GM21515 (cell line): Measurements from ENCODE around the gene PRCC.

ENCODE experiments used
- ATAC-seq: cut with Tn5 transposase; IDR thresholded peaks from one replicate; pipeline ENCODE4 v1.9.1; 2021; ENCODE audit not compliant: unreplicated experiment

Gene PRCC

DNA sequence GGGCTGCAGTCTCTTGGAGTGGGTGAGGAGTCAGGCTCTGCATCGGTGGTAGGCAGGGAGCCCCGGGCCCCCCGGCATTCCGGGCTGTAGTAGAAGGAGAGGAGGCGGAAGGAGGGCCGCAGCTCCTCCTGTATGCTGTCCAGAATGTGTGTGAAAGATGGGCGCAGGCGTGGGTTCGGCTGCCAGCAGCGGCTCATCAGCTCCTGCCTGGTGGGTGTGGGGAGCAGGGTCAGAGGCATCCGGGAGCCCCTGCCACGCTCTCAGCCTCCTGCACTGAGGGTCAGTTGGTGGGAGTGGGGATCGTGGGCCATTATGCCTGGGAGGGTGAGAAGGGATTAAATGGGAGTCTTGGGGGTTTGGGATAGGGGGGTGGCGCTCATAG is 73.6 kb downstream of the PRCC start:
- ATAC-seq = no peak

DNA sequence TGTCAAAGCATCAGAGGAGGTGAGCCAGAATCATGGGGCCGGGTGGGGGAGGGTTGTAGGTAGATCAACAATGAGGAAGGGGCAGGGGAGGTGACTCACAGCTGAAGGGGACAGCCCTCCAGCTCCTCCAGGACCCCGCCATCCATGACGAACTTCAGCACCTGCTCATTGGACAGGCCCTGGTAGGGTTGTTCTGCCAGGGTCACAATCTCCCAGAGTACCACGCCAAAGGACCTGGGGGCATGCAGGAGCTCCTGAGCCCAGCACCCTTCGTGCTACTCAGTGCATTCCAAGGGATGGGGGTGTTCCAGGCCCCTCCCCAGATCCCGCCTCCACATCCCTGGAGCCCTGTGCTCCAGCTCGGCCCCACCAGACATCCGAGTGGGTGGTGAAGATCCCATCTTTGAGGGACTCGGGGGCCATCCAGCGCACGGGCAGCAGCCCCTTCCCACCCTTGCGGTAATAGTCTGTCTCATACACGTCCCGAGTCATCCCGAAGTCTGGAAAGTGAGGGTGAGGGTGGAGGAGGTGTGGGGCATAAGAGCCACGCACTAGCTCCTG is 74.0 kb downstream of the PRCC start:
- ATAC-seq = no peak

DNA sequence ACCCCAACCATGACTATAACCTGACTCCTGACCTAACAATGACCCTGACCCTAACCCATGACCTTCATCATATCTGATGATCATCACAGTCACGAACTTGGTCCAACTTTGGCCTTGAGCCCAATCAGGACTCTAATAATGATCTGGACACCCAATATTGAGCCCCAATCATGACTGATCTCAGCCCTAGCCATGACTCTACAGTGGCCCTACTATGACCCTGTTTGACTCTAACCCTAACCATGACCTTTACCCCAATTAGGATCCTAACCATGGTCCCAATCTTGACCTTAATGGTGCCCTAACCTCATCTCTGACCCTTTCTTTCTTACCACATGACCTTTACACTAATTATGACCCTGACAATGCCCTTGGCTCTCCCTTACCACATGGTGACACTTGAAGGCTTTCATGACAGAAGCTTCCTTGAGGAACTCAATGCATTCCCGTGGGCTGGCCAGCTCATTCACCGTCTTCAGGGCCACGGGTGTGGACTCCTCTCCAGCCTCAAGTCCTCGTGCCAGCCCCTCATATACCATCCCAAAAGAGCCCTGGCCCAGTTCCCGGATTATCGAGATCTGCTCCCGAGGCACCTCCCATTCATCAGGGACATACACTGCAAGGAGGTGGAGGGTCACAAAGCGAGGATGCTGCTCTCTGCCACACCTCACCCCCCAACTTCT is 75.4 kb downstream of the PRCC start:
- ATAC-seq = no peak

DNA sequence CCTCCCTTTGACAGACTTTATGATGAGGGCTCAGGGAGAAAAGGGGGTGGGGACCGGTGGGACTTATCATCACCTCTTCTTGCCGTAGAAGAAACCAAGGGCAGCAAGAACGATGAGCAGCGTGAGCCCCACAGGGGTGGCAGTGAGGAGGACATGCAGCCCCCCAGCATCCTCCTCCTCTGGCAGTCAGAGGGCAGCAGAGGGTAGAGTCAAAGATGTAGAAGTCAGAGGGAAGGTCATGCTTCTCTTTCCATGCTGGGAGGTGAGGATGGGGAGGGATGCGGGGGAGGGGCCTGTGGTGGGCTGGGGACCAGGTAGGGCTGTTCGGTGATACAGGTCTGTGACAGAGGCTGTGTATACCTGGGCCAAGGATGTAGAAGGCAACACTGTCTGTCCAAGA is 76.8 kb downstream of the PRCC start:
- no peak for ATAC-seq

DNA sequence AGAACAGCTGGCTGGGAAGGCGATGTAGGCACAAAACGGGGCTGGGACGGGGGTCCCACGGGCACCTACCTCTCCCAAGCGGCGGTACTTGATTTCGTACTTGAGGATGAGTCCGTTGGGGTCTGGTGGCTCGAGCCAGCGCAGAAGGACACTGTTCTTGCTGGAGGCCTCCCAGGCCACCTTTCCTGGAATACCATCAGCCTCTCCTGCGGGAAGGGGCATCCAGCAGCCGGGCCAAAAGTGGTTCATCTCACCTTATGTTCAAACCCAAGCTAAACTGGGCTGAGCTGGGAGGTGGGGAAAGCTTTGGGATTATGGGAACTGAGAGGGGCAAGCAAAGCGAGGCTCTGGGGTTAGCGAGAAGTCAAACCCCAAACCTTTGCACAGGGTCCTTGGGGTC is 77.3 kb downstream of the PRCC start:
- ATAC-seq = no peak

DNA sequence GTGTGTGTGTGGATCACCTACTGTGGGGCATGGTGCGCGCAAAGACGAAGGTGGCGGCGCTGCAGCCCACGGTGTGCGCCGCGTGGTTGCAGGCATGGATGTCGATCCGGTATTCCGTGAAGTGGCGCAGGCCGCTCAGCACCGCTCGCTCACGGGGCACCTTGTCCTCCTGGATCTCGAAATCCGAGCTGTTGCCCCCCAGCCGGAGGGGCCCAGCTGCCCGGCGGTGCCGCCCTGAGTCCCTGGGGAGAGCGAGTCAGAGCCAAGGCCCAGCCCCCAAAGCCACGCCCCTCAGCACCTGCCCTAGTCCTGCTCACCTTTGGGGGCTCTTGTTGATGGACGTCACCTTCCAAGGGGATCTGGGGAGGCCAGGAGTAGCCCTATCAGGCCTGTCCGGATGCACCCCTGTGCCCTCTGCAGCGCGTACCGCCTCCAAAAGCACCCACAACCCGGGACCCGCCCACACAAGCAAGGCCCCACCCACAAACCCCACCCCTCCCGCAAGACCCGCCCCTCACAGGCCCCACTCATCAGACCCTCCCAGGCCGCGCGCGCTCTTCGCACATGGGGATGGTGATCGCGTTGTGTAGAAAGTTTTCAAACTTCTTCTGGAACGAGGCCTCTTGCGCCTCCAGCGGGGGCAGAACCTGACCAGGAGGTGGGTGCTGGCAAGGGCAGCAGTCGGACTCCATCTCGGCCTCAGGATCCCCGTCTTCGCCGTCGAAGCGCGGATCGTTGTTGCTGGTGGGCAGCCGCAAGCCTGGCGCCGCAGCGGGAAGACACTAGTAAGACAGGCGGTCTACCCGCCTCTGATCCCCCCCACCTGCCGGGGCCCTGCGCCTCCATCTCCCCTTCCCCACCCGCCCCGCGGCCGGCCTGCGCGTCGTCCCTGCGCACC is 78.0 kb downstream of the PRCC start:
- no peak for ATAC-seq

DNA sequence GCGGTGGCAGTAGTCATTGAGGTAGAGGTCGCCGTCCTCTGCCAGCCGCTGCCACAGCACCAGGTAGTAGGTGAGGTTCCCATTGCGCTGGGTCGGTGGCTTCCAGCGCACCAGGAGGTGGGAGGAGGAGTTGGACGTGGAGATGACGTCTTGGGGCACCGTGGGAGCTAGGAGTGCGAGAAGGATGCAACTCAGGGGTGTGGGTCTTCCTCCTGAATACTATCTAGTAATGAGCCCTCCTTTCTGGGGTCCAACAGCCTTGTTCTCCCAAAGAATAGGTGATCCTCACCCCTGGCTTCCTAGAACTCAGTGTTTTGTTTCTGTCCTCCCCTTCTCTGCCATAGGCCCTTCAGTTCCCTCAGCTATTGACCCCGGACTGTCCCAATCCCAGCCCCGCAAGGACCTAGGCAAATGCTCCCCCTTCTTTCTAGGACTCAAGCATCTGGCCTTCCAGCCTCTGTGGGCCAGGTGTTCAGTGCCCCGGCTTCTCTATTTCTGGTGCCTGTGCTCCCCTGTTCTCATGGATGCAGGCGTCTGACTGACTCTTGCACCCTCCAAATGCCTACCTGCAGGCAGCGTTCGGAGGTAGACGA is 78.7 kb downstream of the PRCC start:
- ATAC-seq = no peak

DNA sequence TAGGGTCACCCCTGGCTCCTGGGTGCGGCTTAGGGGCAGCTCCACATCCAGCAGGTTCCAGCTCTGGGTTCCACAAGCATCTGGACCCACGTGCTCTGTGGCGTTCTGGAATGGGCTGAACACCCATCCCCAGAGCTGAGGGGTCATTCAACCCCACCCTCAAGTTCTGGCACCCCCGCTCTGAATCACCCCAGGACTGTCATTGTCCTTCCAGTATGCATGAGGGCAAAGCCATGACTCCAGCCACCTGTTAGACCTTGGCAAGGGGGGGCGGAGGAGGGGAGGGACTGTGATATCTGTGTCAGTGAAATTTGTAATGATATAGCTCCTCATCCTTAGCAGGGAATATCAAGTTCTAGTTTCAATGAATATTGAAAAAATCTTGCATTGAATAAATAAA is 79.3 kb downstream of the PRCC start:
- no peak for ATAC-seq

DNA sequence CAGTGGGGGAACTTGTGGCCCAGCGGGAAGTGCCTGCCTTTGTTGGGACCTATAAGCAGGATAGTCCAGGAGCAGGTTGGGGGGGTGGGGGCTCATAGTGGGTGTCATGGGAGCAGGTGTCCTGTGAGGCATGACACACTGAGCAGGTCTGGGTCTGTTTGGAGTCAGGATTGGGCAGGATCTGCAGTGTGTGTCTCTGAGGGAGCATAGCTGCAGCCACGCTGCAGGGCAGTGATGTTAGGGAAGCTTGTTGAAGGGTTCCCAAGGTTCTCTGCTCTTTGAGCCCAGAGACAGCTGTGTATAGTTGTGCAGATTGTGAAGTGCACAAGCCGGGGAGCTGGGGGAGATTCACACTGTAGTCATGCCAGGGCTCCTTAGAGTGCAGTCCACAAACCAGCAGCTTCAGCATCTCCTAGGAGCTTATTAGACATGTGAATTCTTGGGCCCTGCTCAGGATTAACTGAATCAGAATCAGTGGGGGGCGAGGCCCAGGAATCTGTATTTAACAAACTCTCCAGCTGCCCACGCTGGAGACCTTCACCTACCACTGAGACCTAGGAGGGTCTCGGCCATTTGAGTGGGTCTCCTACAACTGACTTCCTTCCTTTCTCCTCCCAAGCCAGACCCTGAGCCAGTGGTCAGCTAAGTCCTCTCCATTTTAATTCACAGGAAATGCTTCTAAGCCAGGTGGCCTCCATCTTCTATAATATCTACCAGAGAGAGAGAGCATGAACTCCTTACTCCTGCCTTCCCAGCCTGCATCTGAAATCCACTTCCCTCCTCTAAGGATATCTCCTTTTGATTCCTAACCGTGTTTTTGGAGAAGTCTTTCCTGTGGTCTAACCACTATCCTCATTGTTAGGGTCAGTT is 80.5 kb downstream of the PRCC start:
- no peak for ATAC-seq

DNA sequence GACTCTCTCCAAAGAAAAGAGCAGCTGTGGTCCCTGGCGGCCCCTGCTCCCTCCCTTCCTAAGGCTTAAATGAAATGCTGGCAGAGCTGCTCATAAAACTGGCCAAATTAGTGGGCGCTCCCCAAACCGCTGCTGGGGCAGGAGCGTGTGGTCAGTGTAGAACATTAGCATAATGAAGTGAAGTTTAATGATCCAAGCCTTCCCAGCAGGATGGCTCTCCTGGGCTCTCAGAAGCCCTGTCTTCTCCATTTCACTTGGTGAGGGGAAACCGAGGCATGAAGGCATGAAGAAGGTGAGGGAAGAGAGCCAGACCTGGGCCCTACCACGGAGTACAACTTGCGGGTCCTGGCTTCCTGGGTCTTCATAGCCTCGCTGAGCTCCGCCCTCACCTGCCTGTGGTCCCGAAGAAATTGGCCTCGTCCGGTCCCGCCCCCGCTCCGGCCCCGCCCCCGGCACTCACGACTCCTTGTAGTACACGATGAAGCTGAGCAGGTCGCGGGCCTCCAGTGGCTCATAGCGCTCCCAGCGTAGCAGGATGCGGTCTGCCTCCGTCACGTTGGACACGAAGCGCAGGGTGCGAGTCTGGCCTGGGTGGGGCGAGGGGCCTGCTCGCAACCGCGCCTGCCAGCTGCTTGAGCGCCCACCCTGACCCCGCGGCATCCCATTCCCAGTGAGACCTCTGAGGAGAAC is 81.3 kb downstream of the PRCC start:
- ATAC-seq = no peak

DNA sequence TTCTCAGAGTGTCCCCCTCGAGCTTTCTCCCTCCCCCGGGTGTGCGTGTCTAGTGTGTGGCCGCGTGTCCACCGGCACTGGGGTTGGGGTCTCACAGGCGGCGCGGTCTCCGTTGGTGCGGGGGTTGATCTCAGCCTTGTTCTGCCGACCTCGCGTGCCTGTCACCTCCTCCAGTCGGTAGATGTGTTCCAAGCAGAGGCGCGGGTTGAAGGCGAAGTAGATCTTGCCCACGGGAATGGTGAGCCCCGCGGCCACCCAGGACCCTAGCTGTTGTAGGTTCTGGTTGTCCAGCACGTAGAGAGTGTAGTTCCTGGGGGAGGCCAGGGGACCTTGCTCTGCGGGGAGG is 81.8 kb downstream of the PRCC start:
- no peak for ATAC-seq
